Lower leg skin (tissue), 3 donors: ENCODE measurements around the gene ALX3.

Source experiments
- CTCF ChIP-seq, 3 donors: fragments of 450-650 bp; IDR thresholded peaks; one replicate each; pipeline ENCODE4 v1.5.1; 2016; ENCODE audit warnings: antibody characterized with exemption in 3 of 3, mild to moderate bottlenecking in 3 of 3, moderate library complexity in 2 of 3
- POLR2A ChIP-seq, 2 donors: fragments of 450-650 bp; IDR thresholded peaks; one replicate each; pipeline ENCODE4 v1.6.1; 2016 to 2017; ENCODE audit warnings: antibody characterized with exemption in 2 of 2, mild to moderate bottlenecking in 1 of 2, moderate library complexity in 1 of 2

GRCh38 chr1:110094931-110095654 lies 24.6 kb upstream of the ALX3 start:
- TF ChIP-seq CTCF (IDR thresholded peaks at IDR 0.05) = no peak
- no peak for TF ChIP-seq POLR2A (IDR thresholded peaks at IDR 0.05)
